LNCaP clone FGC (cell line): Measurements from ENCODE around the gene AGAP2.

Experiments
- DNase-seq: peaks from one replicate; pipeline ENCODE4 v3.0.0-alpha.2; 2011; ENCODE audit warnings: low read depth
- H3K4me3 ChIP-seq: 2 replicates; pipeline ENCODE4 v1.5.1; 2011; ENCODE audit warnings: mild to moderate bottlenecking, low read depth, low read length, control low read depth
- CTCF ChIP-seq: IDR thresholded peaks from 2 replicates; pipeline ENCODE4 v1.5.1; 2012; ENCODE audit warnings: mild to moderate bottlenecking; ENCODE audit not compliant: control insufficient read depth, insufficient read depth; ENCODE audit errors: extremely low read depth

The AGAP2 gene

GRCh38 chr12:57757771-57758170 is 19.2 kb upstream of the AGAP2 start:
- no peak overlapping the region for H3K4me3 ChIP-seq
- no peak for DNase-seq
- no peak for TF ChIP-seq CTCF

- no peak for DNase-seq
- TF ChIP-seq CTCF: peak; percentile 30; the same call in 1 of the 2 replicates
- peak overlapping the region; percentile 77 for H3K4me3 ChIP-seq
Observed at GRCh38 chr12:57756406-57757341, 18.1 kb upstream of the AGAP2 start.

- DNase-seq: no peak
- TF ChIP-seq CTCF: no peak
- peak overlapping the region; percentile 77 for H3K4me3 ChIP-seq
Observed at GRCh38 chr12:57755454-57756372, 17.2 kb upstream of the AGAP2 start.

GRCh38 chr12:57755194-57755453 is 16.6 kb upstream of the AGAP2 start:
- no peak for TF ChIP-seq CTCF
- peak overlapping the region; percentile 77 for H3K4me3 ChIP-seq
- DNase-seq: no peak

GRCh38 chr12:57754411-57755193 is 16.1 kb upstream of the AGAP2 start, which contains the start of gene MARCHF9:
MARCHF9 (plus strand) TSS chr12:57755103; CDS start chr12:57755529, 426 bp downstream.
- TF ChIP-seq CTCF: no peak
- DNase-seq: peak; percentile 46
- H3K4me3 ChIP-seq: peak within 1 kb of the TSS; percentile 77

DNA sequence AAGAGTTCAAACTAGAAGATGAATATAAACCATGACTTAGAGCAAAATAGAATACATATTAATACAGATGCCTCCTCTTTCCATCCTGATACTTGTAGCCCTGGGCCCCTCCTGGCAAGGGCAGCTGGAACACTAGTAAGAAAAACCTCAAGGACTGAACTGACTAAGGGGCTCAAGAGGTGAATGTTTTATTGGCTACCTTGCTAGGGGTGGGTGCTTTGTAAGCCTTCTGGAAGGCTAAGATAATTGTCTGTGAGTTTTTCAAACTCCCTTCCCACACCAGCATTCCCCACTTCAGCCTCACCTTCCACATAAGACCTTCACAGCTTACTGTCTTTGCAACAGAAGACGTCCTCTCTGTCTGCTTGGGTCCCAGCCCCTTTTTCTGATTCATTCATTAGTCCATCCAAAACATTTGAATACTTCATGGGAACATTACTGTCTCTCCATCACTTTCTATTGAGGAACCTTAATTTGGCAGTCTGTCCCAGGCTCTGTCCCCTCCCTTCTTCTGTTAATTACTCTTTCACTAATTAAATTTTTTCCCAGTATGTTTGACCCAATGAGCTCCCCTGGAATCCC is 15.3 kb upstream of the AGAP2 start:
- TF ChIP-seq CTCF: no peak
- no peak for DNase-seq
- peak overlapping the region; percentile 77 for H3K4me3 ChIP-seq
